ENCODE results near the gene TANGO2.

TANGO2 gene

DNA sequence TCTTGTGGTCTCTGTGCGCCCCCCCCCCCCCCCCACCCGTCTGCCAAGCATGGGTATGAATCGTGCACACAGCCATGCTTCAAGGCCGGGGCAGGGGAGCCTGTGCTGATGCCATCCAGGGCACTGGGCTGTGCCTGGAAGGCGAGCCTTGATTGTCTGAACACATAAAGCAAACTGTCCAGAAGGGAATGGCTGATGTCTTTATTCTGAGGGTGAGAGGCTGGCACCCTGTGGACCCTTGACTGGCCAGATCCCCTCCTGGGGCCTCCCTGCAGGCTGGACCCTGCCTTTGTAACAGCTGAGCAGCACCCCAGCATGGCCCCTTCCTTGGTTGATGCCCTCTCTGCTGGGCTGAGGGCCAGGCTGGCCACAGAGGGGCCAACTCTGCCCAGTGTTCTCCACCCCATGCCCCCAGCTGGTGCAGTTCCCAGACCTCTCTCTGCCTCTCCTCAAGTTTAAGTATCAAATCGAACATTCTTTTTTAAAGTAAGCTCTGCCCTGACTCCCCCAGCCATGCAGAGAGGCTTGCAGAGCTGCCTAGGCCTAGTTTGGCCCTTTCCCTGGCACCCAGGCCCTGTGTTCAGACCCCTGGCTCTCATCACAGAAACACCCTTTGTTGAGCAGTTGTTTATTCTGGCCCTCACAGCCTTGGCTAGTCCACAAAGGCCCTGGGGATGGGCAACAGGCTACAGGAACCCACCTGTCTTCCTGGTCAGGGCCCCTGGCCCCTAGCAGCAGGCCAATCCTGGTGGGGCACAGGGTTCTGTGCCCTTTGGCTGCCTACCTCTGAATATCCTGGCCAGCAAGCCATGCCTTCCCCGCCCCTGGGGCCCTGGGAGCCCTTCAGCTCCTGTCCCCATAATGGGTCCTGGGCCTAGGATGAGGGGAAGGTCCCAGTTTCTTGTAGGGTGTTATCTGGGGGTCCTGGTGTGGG, 91.0 kb downstream of the TANGO2 start:
- no peak for TF ChIP-seq CTCF (IDR thresholded peaks at IDR 0.05; ENCODE audit: low read depth, low read length, missing control alignments)
- H3K4me3 ChIP-seq (ENCODE audit: low read depth, low read length), result no peak overlapping the region
- no peak for DNase-seq (ENCODE audit: low read depth)

DNA sequence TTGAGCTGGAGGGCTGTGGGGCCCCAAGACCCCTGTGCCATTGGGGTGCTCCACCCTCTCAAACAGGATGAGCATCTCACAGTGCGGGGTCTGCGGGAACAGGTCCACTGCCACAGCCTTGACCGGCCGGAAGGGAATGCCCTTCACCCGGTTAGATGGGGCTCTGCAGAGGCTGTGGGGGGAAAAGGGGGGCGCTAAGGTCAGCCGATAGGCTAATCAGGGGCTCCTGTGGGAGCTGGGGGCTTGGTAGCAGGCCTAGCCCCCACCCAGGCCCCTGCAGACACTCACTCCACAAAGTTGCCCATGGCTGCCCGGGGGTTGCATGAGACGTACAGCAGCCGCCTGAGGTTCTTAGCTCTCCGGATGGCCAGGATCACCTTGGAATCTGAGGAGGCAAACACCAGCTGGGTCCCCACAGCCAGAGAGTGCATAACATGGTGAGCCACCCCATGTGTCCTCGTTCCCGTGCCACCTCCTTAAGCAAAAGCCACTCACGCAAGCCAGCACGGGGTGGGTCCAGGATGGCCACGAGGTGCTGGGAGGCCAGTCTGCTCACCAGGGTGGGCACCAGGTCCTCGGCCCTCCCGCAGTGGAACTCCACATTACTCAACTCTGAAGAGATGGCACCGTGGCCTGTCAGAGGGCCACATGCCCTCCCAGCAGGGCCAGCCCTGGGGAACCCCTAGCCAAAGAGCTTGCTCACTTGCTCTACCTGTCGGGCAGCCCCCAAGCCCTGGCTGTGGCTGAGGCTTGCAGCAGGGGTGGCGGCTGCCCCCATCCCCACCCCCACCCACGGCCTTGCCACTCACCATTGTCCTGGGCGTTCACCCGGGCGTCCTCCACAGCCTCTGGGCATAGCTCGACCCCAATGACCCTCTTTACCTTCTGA, 92.0 kb downstream of the TANGO2 start:
- no peak for DNase-seq (ENCODE audit: low read depth)
- H3K4me3 ChIP-seq (ENCODE audit: low read depth, low read length), result no peak overlapping the region
- TF ChIP-seq CTCF (IDR thresholded peaks at IDR 0.05; ENCODE audit: low read depth, low read length, missing control alignments), result no peak

- no peak for DNase-seq (ENCODE audit: low read depth)
- no peak for TF ChIP-seq CTCF (IDR thresholded peaks at IDR 0.05; ENCODE audit: low read depth, low read length, missing control alignments)
- H3K4me3 ChIP-seq (ENCODE audit: low read depth, low read length), result no peak overlapping the region
Measured at GRCh38 chr22:20113551-20114310, 92.8 kb downstream of the TANGO2 start.

DNA sequence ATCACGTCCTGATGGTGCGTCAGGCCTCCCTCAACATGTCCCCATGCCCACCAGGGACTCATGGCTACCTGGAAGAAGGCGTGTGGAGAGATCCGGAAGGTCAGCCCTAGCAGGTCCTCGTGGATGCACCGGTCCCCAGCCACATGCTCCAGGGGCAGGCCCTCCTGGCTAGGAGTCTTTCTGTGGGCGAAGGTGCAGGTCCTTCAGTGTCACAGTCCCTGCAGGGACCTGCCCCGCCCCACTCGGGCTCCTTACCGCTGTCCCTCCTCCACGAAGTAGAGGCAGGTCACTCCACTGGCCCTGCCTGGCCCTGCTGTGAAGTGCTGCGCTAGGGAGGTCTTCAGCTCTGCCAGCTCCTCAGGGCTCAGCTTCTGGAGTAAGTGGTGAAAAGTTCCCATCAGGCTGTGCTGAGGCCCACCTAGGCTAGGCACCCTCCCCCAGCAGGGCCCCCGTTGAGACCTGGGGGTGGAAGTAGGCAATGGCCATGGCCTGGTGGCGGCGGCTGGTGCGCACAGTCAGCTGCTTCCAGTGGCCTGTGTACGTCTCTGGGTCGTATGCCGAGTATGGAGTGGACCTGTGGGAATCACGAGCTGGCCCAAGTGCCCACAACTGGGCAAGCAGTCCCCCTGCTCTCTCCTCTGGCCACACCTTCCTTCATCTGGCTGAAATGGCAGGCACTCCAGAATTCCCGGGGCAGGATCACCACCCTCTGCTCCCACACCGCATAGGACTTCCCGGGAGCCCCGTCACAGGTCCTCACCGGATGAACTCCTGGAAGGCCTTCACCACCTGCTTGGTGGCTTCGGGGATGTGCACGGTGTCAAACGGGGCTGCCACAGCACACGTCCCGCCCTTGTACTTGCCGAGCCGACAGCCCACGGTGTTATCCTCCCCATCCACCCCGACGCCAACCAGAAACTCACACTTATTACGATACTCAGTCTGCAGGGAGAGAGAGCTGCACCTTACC, 93.9 kb downstream of the TANGO2 start:
- DNase-seq (ENCODE audit: low read depth), result no peak
- TF ChIP-seq CTCF (IDR thresholded peaks at IDR 0.05; ENCODE audit: low read depth, low read length, missing control alignments), result no peak

GRCh38 chr22:20115691-20116375, 94.9 kb downstream of the TANGO2 start, which contains the start of gene RANBP1:
Gene RANBP1, plus strand, starts transcription at chr22:20116104. Its CDS starts 81 bp downstream, at chr22:20116185.
- DNase-seq (ENCODE audit: low read depth), result no peak
- peak within 1 kb of the TSS; percentile 96 for H3K4me3 ChIP-seq (ENCODE audit: low read depth, low read length)

More for the DNA sequence above, 93.9 kb downstream of the TANGO2 start:
- no peak overlapping the region for H3K4me3 ChIP-seq (ENCODE audit: low read depth, low read length)

More at GRCh38 chr22:20115691-20116375, 94.9 kb downstream of the TANGO2 start, which contains the start of gene RANBP1:
- TF ChIP-seq CTCF (IDR thresholded peaks at IDR 0.05; ENCODE audit: low read depth, low read length, missing control alignments), result no peak
